Measurements from ENCODE around the gene RGS7.

Gene RGS7

GRCh38 chr1:240758296-240758695 lies 598.7 kb downstream of the RGS7 start:
- no peak overlapping the region for H3K27ac Mint-ChIP-seq

GRCh38 chr1:240747907-240748306 lies 609.1 kb downstream of the RGS7 start:
- no peak for TF ChIP-seq CTCF (IDR thresholded peaks at IDR 0.05)
- Mint-ChIP-seq H3K27me3 (ENCODE audit: low read depth, poor library complexity) (peaks cover under 1% of the 10 kb centered on the region), H3K9me3 (no peaks in the 10 kb centered on the region), H3K27ac (no peak overlapping the region), H3K4me1 (no peaks in the 10 kb centered on the region), H3K4me3 (no peak overlapping the region), H3K36me3 (ENCODE audit: low read depth) (no peaks in the 10 kb centered on the region)
- DNase-seq: no peak

More at GRCh38 chr1:240758296-240758695, 598.7 kb downstream of the RGS7 start:
- TF ChIP-seq CTCF (IDR thresholded peaks at IDR 0.05): no peak
- DNase-seq: no peak
- Mint-ChIP-seq H3K27me3 (ENCODE audit: low read depth, poor library complexity) (peaks cover 6% of the 10 kb centered on the region), H3K4me1 (no peaks in the 10 kb centered on the region), H3K9me3 (peaks cover 5% of the 10 kb centered on the region), H3K36me3 (ENCODE audit: low read depth) (no peaks in the 10 kb centered on the region), H3K4me3 (no peak overlapping the region)

DNA sequence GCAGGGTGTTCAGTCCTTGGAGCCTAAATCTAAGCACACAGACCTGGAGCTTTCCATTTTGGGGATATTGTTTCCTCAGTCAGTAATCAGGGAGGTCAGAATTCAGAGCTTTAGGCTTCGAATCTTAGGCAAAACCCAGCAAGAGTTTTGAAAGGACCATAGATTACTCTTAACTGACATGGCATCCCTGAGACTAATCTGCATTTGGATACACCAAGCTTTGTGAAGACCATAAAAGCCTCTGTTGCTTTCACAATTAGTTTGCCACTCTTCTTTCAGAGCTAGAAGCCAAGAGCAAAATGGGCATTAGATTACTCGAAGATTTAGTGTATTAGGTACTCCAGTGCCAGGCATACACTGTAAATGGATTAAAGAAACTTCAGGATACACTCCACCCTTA lies 613.3 kb downstream of the RGS7 start:
- Mint-ChIP-seq H3K27ac (no peak overlapping the region), H3K4me1 (no peaks in the 10 kb centered on the region), H3K36me3 (ENCODE audit: low read depth) (no peaks in the 10 kb centered on the region), H3K4me3 (no peak overlapping the region), H3K9me3 (no peaks in the 10 kb centered on the region), H3K27me3 (ENCODE audit: low read depth, poor library complexity) (no peaks in the 10 kb centered on the region)
- no peak for TF ChIP-seq CTCF (IDR thresholded peaks at IDR 0.05)
- no peak for DNase-seq

DNA sequence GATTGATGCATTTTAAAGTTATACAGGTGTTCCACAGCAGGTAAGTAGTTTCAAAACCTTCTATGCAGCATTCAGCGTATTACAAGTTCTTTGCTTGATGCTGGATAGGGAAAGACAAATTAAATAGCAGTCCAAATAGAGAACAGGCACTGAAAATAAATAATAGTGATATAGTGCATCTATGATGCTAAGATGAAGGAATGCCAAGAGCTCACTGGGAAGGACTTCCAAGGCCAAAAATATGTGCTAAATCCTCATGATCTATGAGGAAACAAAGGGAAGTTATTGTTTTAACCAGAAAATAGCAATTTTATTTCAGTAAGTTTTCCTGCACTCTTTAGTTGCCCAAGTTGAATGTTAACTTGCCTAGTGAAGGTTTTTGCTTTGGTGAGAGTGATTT lies 617.3 kb downstream of the RGS7 start:
- H3K4me1 Mint-ChIP-seq: no peaks in the 10 kb centered on the region
- no peaks in the 10 kb centered on the region for H3K9me3 Mint-ChIP-seq
- no peak overlapping the region for H3K4me3 Mint-ChIP-seq
- H3K27me3 Mint-ChIP-seq (ENCODE audit: low read depth, poor library complexity): no peaks in the 10 kb centered on the region
- H3K36me3 Mint-ChIP-seq (ENCODE audit: low read depth): no peaks in the 10 kb centered on the region
- no peak for TF ChIP-seq CTCF (IDR thresholded peaks at IDR 0.05)
- no peak for DNase-seq
- H3K27ac Mint-ChIP-seq: no peak overlapping the region

- Mint-ChIP-seq H3K4me1 (no peaks in the 10 kb centered on the region), H3K9me3 (no peaks in the 10 kb centered on the region), H3K27me3 (ENCODE audit: low read depth, poor library complexity) (no peaks in the 10 kb centered on the region), H3K27ac (no peak overlapping the region), H3K4me3 (no peak overlapping the region), H3K36me3 (ENCODE audit: low read depth) (no peaks in the 10 kb centered on the region)
- DNase-seq: no peak
- TF ChIP-seq CTCF (IDR thresholded peaks at IDR 0.05): no peak
Observed at GRCh38 chr1:240739139-240739538, 617.9 kb downstream of the RGS7 start.

DNA sequence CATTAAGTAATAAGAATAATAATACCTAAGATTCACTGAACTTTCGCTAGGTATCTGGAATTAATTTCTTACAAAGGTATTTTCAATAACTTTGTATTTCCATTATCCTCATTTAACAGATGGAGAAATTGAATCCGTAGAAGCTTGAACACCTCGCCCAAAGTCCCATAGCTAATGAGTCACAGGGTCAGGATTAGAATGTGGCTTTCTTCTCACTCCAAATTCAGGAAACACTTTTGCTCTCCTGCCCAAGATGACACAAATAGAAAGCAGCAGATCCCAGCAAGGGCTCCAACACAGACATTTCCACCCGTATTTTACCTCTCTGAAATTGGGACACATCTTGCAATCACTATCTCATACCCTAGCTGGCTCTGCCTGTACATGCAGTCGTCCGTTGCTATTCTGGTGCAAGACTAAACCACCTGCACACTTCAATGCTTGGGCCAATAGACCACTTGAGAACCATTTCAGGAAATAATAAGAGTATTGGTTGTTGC lies 619.2 kb downstream of the RGS7 start:
- Mint-ChIP-seq H3K27ac (no peak overlapping the region), H3K36me3 (ENCODE audit: low read depth) (no peaks in the 10 kb centered on the region), H3K4me3 (no peak overlapping the region), H3K4me1 (no peaks in the 10 kb centered on the region), H3K9me3 (no peaks in the 10 kb centered on the region), H3K27me3 (ENCODE audit: low read depth, poor library complexity) (no peaks in the 10 kb centered on the region)
- DNase-seq: no peak
- no peak for TF ChIP-seq CTCF (IDR thresholded peaks at IDR 0.05)

All from nephron progenitor cell (in vitro differentiated cells).